ENCODE results near the gene ISYNA1. TPM values are rescaled to one million over a fixed set of nuclear protein-coding genes. Genes with fewer than 3 reads are reported as not detected.

The ISYNA1 gene
- total RNA-seq, 1 donor from 2014 or later: 153 TPM

DNA sequence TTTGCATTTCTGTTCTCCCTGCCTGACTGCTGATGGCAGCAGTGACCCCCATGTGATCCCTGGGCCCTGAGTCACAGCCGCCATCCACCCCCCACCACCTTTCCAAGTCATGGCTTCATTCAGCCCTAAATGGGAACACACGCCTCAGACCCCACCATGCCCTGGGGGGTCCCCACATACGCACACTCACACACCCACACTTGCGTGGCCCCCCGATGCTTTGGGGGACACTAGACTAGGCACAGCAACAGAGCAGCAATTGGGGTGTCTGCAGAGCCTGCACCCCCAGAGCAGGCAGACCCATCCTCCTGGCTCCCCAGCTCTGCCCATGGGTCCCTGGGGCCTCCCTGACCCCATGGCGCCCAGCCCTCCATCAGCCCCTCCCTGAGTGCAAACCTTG lies 5.5 kb upstream of the ISYNA1 start:
- Histone ChIP-seq H3K27ac (ENCODE audit: low read depth, low read length) (no peak overlapping the region), H3K79me2 (ENCODE audit: insufficient read depth, low read length) (no peaks in the 10 kb centered on the region), H3K9me3 (ENCODE audit: insufficient read depth, low read depth, low read length) (no peaks in the 10 kb centered on the region), H3K27me3 (ENCODE audit: insufficient read depth, low read length) (no peaks in the 10 kb centered on the region), H3K4me3 (ENCODE audit: insufficient read depth, low read depth, low read length) (no peak overlapping the region), H2AFZ (ENCODE audit: low read depth, low read length) (no peak overlapping the region), H4K20me1 (ENCODE audit: insufficient read depth, low read length) (peaks cover 72% of the 10 kb centered on the region), H3K9ac (ENCODE audit: low read length) (no peak overlapping the region), H3K36me3 (ENCODE audit: insufficient read depth, low read length) (no peaks in the 10 kb centered on the region), H3K4me2 (ENCODE audit: low read length) (no peak overlapping the region), H3K4me1 (ENCODE audit: insufficient read depth, low read length) (peaks cover 15% of the 10 kb centered on the region)
- Mint-ChIP-seq H3K4me1 (ENCODE audit: low read depth, unreplicated experiment) (peaks cover 25% of the 10 kb centered on the region), H3K27me3 (ENCODE audit: low read depth, unreplicated experiment) (no peaks in the 10 kb centered on the region), H3K27ac (ENCODE audit: unreplicated experiment) (no peak overlapping the region), H3K9me3 (ENCODE audit: unreplicated experiment) (no peaks in the 10 kb centered on the region), H3K36me3 (ENCODE audit: low read depth, unreplicated experiment) (peaks cover 10% of the 10 kb centered on the region), H3K4me3 (ENCODE audit: unreplicated experiment) (no peak overlapping the region)
- DNase-seq (ENCODE audit: low read depth) (no peak), FAIRE-seq (no peak)
- TF ChIP-seq EZH2 (IDR thresholded peaks at IDR 0.05; ENCODE audit: insufficient read depth, low read length): no peak
- no peak for TF ChIP-seq CTCF (IDR thresholded peaks at IDR 0.05; ENCODE audit: insufficient read depth, low read depth, low read length)

DNA sequence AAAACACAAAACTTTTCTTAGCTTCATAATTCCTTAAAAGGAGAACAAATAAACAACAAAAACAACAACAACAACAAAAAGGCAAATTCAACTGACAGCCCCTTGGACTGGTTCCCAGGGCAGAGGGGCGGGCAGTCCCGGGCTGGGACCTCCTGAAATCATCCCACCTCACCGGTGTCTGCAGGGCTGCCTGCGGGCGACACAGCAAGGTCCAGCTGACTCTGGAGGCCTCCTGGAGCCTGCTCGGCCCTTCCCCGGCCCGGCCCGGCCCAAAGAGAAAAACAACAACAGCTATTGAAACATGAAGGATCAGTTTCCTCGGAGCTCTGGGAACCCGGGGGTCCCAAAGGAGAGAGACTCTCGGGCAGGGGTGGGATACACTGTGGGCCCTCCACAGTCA lies 5.0 kb upstream of the ISYNA1 start:
- Histone ChIP-seq H3K9ac (ENCODE audit: low read length) (no peak overlapping the region), H4K20me1 (ENCODE audit: insufficient read depth, low read length) (peaks cover 70% of the 10 kb centered on the region), H3K36me3 (ENCODE audit: insufficient read depth, low read length) (no peaks in the 10 kb centered on the region), H3K4me1 (ENCODE audit: insufficient read depth, low read length) (peaks cover 17% of the 10 kb centered on the region), H3K4me2 (ENCODE audit: low read length) (no peak overlapping the region), H3K27ac (ENCODE audit: low read depth, low read length) (no peak overlapping the region), H3K27me3 (ENCODE audit: insufficient read depth, low read length) (no peaks in the 10 kb centered on the region), H3K9me3 (ENCODE audit: insufficient read depth, low read depth, low read length) (no peaks in the 10 kb centered on the region), H3K79me2 (ENCODE audit: insufficient read depth, low read length) (no peaks in the 10 kb centered on the region), H2AFZ (ENCODE audit: low read depth, low read length) (no peak overlapping the region), H3K4me3 (ENCODE audit: insufficient read depth, low read depth, low read length) (no peak overlapping the region)
- FAIRE-seq (no peak), DNase-seq (ENCODE audit: low read depth) (no peak)
- Mint-ChIP-seq H3K4me1 (ENCODE audit: low read depth, unreplicated experiment) (peaks cover 25% of the 10 kb centered on the region), H3K27ac (ENCODE audit: unreplicated experiment) (peak overlapping the region; percentile 71), H3K36me3 (ENCODE audit: low read depth, unreplicated experiment) (peaks cover 10% of the 10 kb centered on the region), H3K27me3 (ENCODE audit: low read depth, unreplicated experiment) (no peaks in the 10 kb centered on the region), H3K4me3 (ENCODE audit: unreplicated experiment) (no peak overlapping the region), H3K9me3 (ENCODE audit: unreplicated experiment) (no peaks in the 10 kb centered on the region)
- TF ChIP-seq EZH2 (IDR thresholded peaks at IDR 0.05; ENCODE audit: insufficient read depth, low read length): no peak
- TF ChIP-seq CTCF (IDR thresholded peaks at IDR 0.05; ENCODE audit: insufficient read depth, low read depth, low read length): no peak

DNA sequence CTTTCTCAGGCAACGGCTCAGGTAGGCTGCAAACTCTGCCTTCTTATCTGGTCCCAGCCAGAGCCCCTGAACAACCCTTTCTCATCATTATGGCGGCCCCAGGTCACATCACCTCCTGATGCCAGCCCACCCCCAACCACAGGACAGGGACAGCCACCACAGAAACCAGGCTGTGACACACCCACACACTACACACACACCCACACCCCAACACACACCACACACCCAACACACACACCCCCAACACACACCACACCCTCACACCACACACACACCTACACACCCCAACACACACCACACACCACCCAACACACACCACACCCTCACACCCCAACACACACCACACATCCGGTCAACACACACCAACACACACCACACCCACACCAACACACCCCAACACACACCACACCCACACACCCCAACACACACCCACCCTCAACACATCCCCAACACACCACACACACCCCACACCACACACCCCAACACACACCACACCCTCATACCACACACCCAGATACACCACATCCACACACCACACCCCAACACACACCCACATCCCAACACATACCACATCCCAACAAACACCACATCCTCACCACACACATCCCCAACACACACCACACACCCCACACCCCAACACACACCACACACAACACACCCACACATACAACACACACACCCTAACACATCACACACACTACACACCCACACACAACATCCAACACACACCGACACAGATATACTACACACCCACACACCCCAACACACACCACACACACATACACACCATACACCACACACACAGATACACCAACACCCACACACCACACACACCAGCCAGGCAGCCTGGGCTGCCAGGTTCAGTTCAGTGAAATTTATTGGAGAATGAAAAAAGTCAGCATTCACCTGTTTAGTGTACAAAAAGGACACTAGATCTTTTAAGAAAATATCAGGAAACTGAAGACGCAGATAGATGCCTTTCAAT lies 4.2 kb upstream of the ISYNA1 start:
- H3K9ac ChIP-seq (ENCODE audit: low read length): no peak overlapping the region
- H3K36me3 Mint-ChIP-seq (ENCODE audit: low read depth, unreplicated experiment): peaks cover 10% of the 10 kb centered on the region

More for the DNA sequence above, 4.2 kb upstream of the ISYNA1 start:
- Histone ChIP-seq H3K27me3 (ENCODE audit: insufficient read depth, low read length) (no peaks in the 10 kb centered on the region), H3K36me3 (ENCODE audit: insufficient read depth, low read length) (no peaks in the 10 kb centered on the region), H4K20me1 (ENCODE audit: insufficient read depth, low read length) (peaks cover 62% of the 10 kb centered on the region), H3K27ac (ENCODE audit: low read depth, low read length) (no peak overlapping the region), H3K9me3 (ENCODE audit: insufficient read depth, low read depth, low read length) (no peaks in the 10 kb centered on the region), H3K79me2 (ENCODE audit: insufficient read depth, low read length) (no peaks in the 10 kb centered on the region), H3K4me1 (ENCODE audit: insufficient read depth, low read length) (peaks cover 20% of the 10 kb centered on the region), H2AFZ (ENCODE audit: low read depth, low read length) (no peak overlapping the region), H3K4me3 (ENCODE audit: insufficient read depth, low read depth, low read length) (no peak overlapping the region), H3K4me2 (ENCODE audit: low read length) (no peak overlapping the region)
- TF ChIP-seq EZH2 (IDR thresholded peaks at IDR 0.05; ENCODE audit: insufficient read depth, low read length) (no peak), CTCF (IDR thresholded peaks at IDR 0.05; ENCODE audit: insufficient read depth, low read depth, low read length) (no peak)
- FAIRE-seq (no peak), DNase-seq (ENCODE audit: low read depth) (no peak)
- peaks cover 25% of the 10 kb centered on the region for H3K4me1 Mint-ChIP-seq (ENCODE audit: low read depth, unreplicated experiment)
- H3K4me3 Mint-ChIP-seq (ENCODE audit: unreplicated experiment): peak overlapping the region; percentile 70
- no peaks in the 10 kb centered on the region for H3K27me3 Mint-ChIP-seq (ENCODE audit: low read depth, unreplicated experiment)
- peak overlapping the region; percentile 71 for H3K27ac Mint-ChIP-seq (ENCODE audit: unreplicated experiment)
- no peaks in the 10 kb centered on the region for H3K9me3 Mint-ChIP-seq (ENCODE audit: unreplicated experiment)

Data from astrocyte (in vitro differentiated cells and primary cell).